ENCODE results near the gene PRR14. TPM values are rescaled to one million over a fixed set of nuclear protein-coding genes. Genes with fewer than 3 reads are reported as not detected.

Gene PRR14
- total and polyA plus RNA-seq, 3 donors from 2014 or later: 37.0 to 66.3 (median 60.0) TPM

GRCh38 chr16:30647274-30647571, 3.5 kb upstream of the PRR14 start:
- Histone ChIP-seq H3K4me1 (peaks cover 7% of the 10 kb centered on the region), H3K4me3 (no peak overlapping the region), H3K36me3 (ENCODE audit: low read depth, missing control alignments) (no peaks in the 10 kb centered on the region), H3K27me3 (no peaks in the 10 kb centered on the region), H3K9me3 (no peaks in the 10 kb centered on the region), H3K27ac (no peak overlapping the region)
- TF ChIP-seq POLR2A (IDR thresholded peaks at IDR 0.05) (no peak), CTCF (IDR thresholded peaks at IDR 0.05) (no peak)
- intact Hi-C loops (cut with DNase I; ENCODE audit: low total_unique reads): no loop called here
- no peak for DNase-seq
- 81 to 83% methylated on average over 1 of the region's 1 CpG for WGBS, 2 donors

- H3K9me3 ChIP-seq: no peaks in the 10 kb centered on the region
- H3K27ac ChIP-seq: peak overlapping the region; percentile 92 to 95
- peak overlapping the region; percentile 78 to 97 for H3K4me3 ChIP-seq
- no peaks in the 10 kb centered on the region for H3K36me3 ChIP-seq (ENCODE audit: low read depth, missing control alignments)
- intact Hi-C loops (cut with DNase I; ENCODE audit: low total_unique reads): no loop called here
- H3K4me1 ChIP-seq: peaks cover 12% of the 10 kb centered on the region
- DNase-seq: peak; percentile 46
- TF ChIP-seq CTCF (IDR thresholded peaks at IDR 0.05) (no peak), POLR2A (IDR thresholded peaks at IDR 0.05) (no peak)
- no peaks in the 10 kb centered on the region for H3K27me3 ChIP-seq
- WGBS, 2 donors: 16 to 19% methylated on average over 12 to 22 of the region's 22 CpGs
Measured at GRCh38 chr16:30649725-30650368, 913 bp upstream of the PRR14 start.

DNA sequence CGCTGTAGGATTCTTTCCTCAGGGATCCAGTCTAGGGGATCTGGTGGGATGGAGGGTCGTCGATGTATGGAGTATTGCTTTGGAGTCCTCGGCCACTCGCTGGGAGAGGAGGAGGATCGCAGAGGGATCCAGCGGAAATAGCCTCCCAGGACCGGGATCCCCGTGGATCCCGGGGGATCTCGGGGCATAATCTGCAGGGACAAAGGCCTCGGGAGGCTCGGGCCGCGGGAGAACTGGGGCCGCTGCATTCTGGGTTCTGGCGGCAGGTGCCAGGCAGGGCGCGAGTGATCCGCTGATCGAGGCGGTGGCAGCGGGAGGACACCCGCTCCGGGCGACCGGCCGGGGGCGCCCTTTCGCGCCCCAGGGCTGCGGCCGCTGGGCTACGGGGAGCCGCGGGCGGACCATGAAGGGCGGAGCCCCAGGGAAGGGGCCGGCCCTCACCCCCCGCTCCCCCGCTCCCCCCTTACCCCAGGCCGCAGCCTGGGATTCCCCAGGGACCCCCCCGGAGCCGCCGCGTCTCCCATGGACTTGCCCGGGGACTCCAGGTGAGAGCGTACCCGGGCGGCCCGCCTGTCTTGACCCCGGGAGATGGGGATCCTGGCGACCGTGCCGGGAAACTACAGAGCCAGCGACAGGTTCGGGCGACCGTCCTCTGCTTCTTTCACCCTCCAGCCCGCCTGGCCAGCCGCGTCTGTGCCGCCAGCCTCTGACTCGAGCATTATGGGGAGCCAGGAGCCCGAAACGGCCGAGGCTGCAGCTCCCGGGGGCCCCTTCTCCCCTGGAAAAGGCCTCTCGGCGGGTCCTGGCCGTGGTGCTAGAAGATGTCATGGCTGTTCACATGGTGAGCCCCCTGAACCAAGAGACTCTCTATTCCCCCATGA, 604 bp downstream of the PRR14 start:
- H3K9me3 ChIP-seq: no peaks in the 10 kb centered on the region
- no peaks in the 10 kb centered on the region for H3K36me3 ChIP-seq (ENCODE audit: low read depth, missing control alignments)
- intact Hi-C loops (cut with DNase I; ENCODE audit: low total_unique reads): no loop called here
- H3K27ac ChIP-seq: peak overlapping the region; percentile 92 to 95
- peak in 2 of 3 experiments; percentile 63 to 70 for TF ChIP-seq CTCF (IDR thresholded peaks at IDR 0.05)
- no peak for TF ChIP-seq POLR2A (IDR thresholded peaks at IDR 0.05)
- peaks cover 12% of the 10 kb centered on the region for H3K4me1 ChIP-seq
- no peaks in the 10 kb centered on the region for H3K27me3 ChIP-seq
- WGBS, 2 donors: 0% methylated on average over 12 to 50 of the region's 71 CpGs
- peak; percentile 60 for DNase-seq
- peak overlapping the region; percentile 78 to 97 for H3K4me3 ChIP-seq

GRCh38 chr16:30652005-30652296, 1.2 kb downstream of the PRR14 start:
- 9 to 11% methylated on average over 2 of the region's 2 CpGs for WGBS, 2 donors
- Histone ChIP-seq H3K27me3 (no peaks in the 10 kb centered on the region), H3K4me3 (peak overlapping the region; percentile 78 to 97), H3K36me3 (ENCODE audit: low read depth, missing control alignments) (no peaks in the 10 kb centered on the region), H3K9me3 (no peaks in the 10 kb centered on the region), H3K27ac (peak overlapping the region; percentile 92 to 95), H3K4me1 (peaks cover 17% of the 10 kb centered on the region)
- DNase-seq: no peak
- intact Hi-C loops (cut with DNase I; ENCODE audit: low total_unique reads): no loop called here
- TF ChIP-seq CTCF (IDR thresholded peaks at IDR 0.05) (no peak), POLR2A (IDR thresholded peaks at IDR 0.05) (no peak)
